CD14-positive monocyte (primary cell): Measurements from ENCODE around the gene TMPRSS2. TPM values are rescaled to one million over a fixed set of nuclear protein-coding genes. Genes with fewer than 3 reads are reported as not detected.

ENCODE experiments used
- DNase-seq, 3 donors: peaks; one replicate each; pipeline ENCODE4 v3.0.0-alpha.2; 2011 to 2022
- H2AFZ ChIP-seq: 2 replicates; pipeline ENCODE4 v1.6.0; 2012; ENCODE audit warnings: mild to moderate bottlenecking, low read depth, low read length, inconsistent platforms; ENCODE audit not compliant: insufficient read depth, poor library complexity, severe bottlenecking
- H3K27ac ChIP-seq, 2 donors: 1 replicate in 1 of 2; 2 replicates in 1 of 2; pipeline ENCODE4 v1.5.1; 2012 to 2013; ENCODE audit warnings: low read length in 2 of 2, control low read depth in 1 of 2, inconsistent platforms in 1 of 2, low read depth in 1 of 2, mild to moderate bottlenecking in 1 of 2
- H3K27me3 ChIP-seq, 2 donors: one replicate each; pipeline versions ENCODE4 v1.6.0 to v1.6.1; 2011 to 2013; ENCODE audit warnings: low read length in 2 of 2; ENCODE audit not compliant: control insufficient read depth in 2 of 2, insufficient read depth in 2 of 2
- H3K36me3 ChIP-seq, 2 donors: replicated peaks in 1 of 2; 1 replicate in 1 of 2; 2 replicates in 1 of 2; pipeline versions ENCODE4 v1.5.1 to v1.6.1; 2012 to 2013; ENCODE audit warnings: low read length in 2 of 2, control low read depth in 1 of 2, inconsistent platforms in 1 of 2, mild to moderate bottlenecking in 1 of 2; ENCODE audit not compliant: insufficient read depth in 2 of 2, control insufficient read depth in 1 of 2
- H3K4me1 ChIP-seq, 2 donors: 1 replicate in 1 of 2; 2 replicates in 1 of 2; pipeline versions ENCODE4 v1.5.1 to v1.6.1; 2012 to 2013; ENCODE audit warnings: low read length in 2 of 2, control low read depth in 1 of 2, inconsistent platforms in 1 of 2, mild to moderate bottlenecking in 1 of 2, moderate library complexity in 1 of 2; ENCODE audit not compliant: insufficient read depth in 2 of 2, control insufficient read depth in 1 of 2
- H3K4me2 ChIP-seq: replicated peaks from 2 replicates; pipeline ENCODE3; 2012; ENCODE audit warnings: low read length, moderate library complexity, mild to moderate bottlenecking; ENCODE audit not compliant: poor library complexity, severe bottlenecking; ENCODE audit errors: extremely low read depth
- H3K4me3 ChIP-seq, 3 experiments: fragments of 200-600 bp in 1 of 3; sonication (generic) in 1 of 3; replicated peaks in 1 of 3; 1 replicate in 2 of 3; 2 replicates in 1 of 3; pipeline ENCODE4 v1.5.1; 2011 to 2013; ENCODE audit warnings: low read length in 3 of 3, mild to moderate bottlenecking in 3 of 3, control low read depth in 2 of 3, low read depth in 2 of 3, inconsistent platforms in 1 of 3, moderate library complexity in 1 of 3
- H3K79me2 ChIP-seq: 2 replicates; pipeline ENCODE4 v1.6.0; 2012; ENCODE audit warnings: mild to moderate bottlenecking, control low read depth, inconsistent platforms, low read length, moderate library complexity; ENCODE audit not compliant: insufficient read depth
- H3K9ac ChIP-seq: 2 replicates; pipeline ENCODE4 v1.6.0; 2017; ENCODE audit warnings: low read length, mild to moderate bottlenecking; ENCODE audit not compliant: insufficient read depth, poor library complexity, severe bottlenecking
- H3K9me3 ChIP-seq, 2 donors: replicated peaks in 1 of 2; 1 replicate in 1 of 2; 2 replicates in 1 of 2; pipeline versions ENCODE4 v1.5.1 to v1.6.1; 2012 to 2013; ENCODE audit warnings: low read length in 2 of 2, control low read depth in 1 of 2; ENCODE audit not compliant: control insufficient read depth in 1 of 2, insufficient read depth in 1 of 2
- H4K20me1 ChIP-seq: 2 replicates; pipeline ENCODE4 v1.6.0; 2012; ENCODE audit warnings: mild to moderate bottlenecking, low read length, control low read depth, moderate library complexity; ENCODE audit not compliant: insufficient read depth
- H3K27ac Mint-ChIP-seq, 7 donors: one replicate each; pipeline ENCODE4 v1.8.0; 2020; ENCODE audit warnings: mild to moderate bottlenecking in 7 of 7, mixed read lengths in 7 of 7, moderate library complexity in 6 of 7, inconsistent platforms in 2 of 7
- H3K27me3 Mint-ChIP-seq, 3 donors: one replicate each; pipeline ENCODE4 v1.8.0; 2021 to 2022; ENCODE audit warnings: low read depth in 3 of 3, mild to moderate bottlenecking in 3 of 3, mixed read lengths in 3 of 3, moderate library complexity in 3 of 3, inconsistent platforms in 1 of 3
- H3K36me3 Mint-ChIP-seq, 2 donors: one replicate each; pipeline ENCODE4 v1.8.0; 2020; ENCODE audit warnings: mixed read lengths in 2 of 2, inconsistent platforms in 1 of 2, mild to moderate bottlenecking in 1 of 2
- H3K4me1 Mint-ChIP-seq: one replicate; pipeline ENCODE4 v1.8.0; 2020; ENCODE audit warnings: mild to moderate bottlenecking, mixed read lengths
- H3K4me3 Mint-ChIP-seq, 2 donors: one replicate each; pipeline ENCODE4 v1.8.0; 2020; ENCODE audit warnings: mild to moderate bottlenecking in 2 of 2, mixed read lengths in 2 of 2, moderate library complexity in 1 of 2
- H3K9me3 Mint-ChIP-seq, 7 donors: one replicate each; pipeline ENCODE4 v1.8.0; 2020 to 2022; ENCODE audit warnings: mixed read lengths in 7 of 7, mild to moderate bottlenecking in 6 of 7, moderate library complexity in 6 of 7, inconsistent platforms in 2 of 7
- WGBS: methylation state at CpG from one replicate; pipeline ENCODE4 v1.1.5; 2013; ENCODE audit warnings: missing lambda C conversion rate; ENCODE audit not compliant: insufficient coverage; 5-methylcytosine and 5-hydroxymethylcytosine counted together
- intact Hi-C, 2 donors: fragments of 100-400 bp; cut with micrococcal nuclease; formaldehyde crosslinking; loops; one replicate each; pipeline versions ENCODE4 v1.15.0 to v1.15.1; 2023
- polyA plus RNA-seq, 3 donors: library from polyadenylated mRNA; depleted of rRNA in 1 of 3; unstranded in 2 of 3; stranded (reverse) in 1 of 3; fragments of 300-500 nt in 2 of 3; fragments of >200 nt in 1 of 3; fragmentation: Illumina TruSeq in 2 of 3; gene quantifications; 1 replicate in 2 of 3; 2 replicates in 1 of 3; pipeline ENCODE4 v1.2.3, GENCODE V29; 2012 to 2021
- TF ChIP-seq, protein P1 (sequence below): fragments of 200-600 bp; IDR thresholded peaks from one replicate; pipeline ENCODE4 v1.8.0; 2022; ENCODE audit warnings: antibody characterized with exemption, mild to moderate bottlenecking

The TMPRSS2 gene
- polyA plus RNA-seq, 3 donors: not detected

DNA sequence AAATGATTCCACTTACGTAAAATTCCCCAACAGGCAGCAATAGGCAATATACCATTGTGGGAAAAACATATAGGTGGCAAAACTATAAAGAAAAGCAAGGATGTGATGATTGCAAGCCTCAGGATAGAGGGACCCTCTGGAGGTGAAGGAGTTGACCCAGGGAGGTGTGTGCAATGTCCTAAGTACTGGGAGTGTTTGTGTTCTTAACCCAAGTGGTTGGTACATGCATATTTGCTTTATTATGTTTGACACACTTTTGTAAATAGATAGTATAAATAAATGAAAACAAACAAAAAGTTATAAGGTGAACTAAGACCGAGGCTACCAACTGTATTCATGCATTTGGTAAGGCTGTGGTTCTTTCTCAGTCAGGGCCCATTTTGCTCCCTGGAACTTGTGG, 74.4 kb downstream of the TMPRSS2 start:
- H3K4me3 Mint-ChIP-seq: no peak overlapping the region
- TF ChIP-seq, protein P1, sequence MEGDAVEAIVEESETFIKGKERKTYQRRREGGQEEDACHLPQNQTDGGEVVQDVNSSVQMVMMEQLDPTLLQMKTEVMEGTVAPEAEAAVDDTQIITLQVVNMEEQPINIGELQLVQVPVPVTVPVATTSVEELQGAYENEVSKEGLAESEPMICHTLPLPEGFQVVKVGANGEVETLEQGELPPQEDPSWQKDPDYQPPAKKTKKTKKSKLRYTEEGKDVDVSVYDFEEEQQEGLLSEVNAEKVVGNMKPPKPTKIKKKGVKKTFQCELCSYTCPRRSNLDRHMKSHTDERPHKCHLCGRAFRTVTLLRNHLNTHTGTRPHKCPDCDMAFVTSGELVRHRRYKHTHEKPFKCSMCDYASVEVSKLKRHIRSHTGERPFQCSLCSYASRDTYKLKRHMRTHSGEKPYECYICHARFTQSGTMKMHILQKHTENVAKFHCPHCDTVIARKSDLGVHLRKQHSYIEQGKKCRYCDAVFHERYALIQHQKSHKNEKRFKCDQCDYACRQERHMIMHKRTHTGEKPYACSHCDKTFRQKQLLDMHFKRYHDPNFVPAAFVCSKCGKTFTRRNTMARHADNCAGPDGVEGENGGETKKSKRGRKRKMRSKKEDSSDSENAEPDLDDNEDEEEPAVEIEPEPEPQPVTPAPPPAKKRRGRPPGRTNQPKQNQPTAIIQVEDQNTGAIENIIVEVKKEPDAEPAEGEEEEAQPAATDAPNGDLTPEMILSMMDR: no peak
- Histone ChIP-seq H3K4me1 (no peaks in the 10 kb centered on the region), H3K79me2 (no peaks in the 10 kb centered on the region), H3K27ac (no peak overlapping the region), H3K4me2 (no peak overlapping the region), H3K27me3 (no peaks in the 10 kb centered on the region), H3K36me3 (peaks cover 90 to 98% of the 10 kb centered on the region in 2 donors), H3K9ac (no peak overlapping the region), H2AFZ (no peak overlapping the region), H3K9me3 (peaks cover 4 to 13% of the 10 kb centered on the region in 2 donors), H4K20me1 (peaks cover 7% of the 10 kb centered on the region), H3K4me3 (no peak overlapping the region)
- H3K27ac Mint-ChIP-seq: no peak overlapping the region
- peaks cover 8% of the 10 kb centered on the region for H3K4me1 Mint-ChIP-seq
- peaks cover 7 to 25% (median 14%) of the 10 kb centered on the region in 7 donors for H3K9me3 Mint-ChIP-seq
- H3K36me3 Mint-ChIP-seq: peaks cover 90 to 97% of the 10 kb centered on the region in 2 donors
- 100% methylated on average over 1 of the region's 2 CpGs for WGBS
- no peak for DNase-seq
- intact Hi-C loops: loop anchor here in 1 of 2 donors (5.0 kb wide), 1 partner anchor 41 kb away; no protein-coding TSS in a partner anchor
- no peaks in the 10 kb centered on the region for H3K27me3 Mint-ChIP-seq

DNA sequence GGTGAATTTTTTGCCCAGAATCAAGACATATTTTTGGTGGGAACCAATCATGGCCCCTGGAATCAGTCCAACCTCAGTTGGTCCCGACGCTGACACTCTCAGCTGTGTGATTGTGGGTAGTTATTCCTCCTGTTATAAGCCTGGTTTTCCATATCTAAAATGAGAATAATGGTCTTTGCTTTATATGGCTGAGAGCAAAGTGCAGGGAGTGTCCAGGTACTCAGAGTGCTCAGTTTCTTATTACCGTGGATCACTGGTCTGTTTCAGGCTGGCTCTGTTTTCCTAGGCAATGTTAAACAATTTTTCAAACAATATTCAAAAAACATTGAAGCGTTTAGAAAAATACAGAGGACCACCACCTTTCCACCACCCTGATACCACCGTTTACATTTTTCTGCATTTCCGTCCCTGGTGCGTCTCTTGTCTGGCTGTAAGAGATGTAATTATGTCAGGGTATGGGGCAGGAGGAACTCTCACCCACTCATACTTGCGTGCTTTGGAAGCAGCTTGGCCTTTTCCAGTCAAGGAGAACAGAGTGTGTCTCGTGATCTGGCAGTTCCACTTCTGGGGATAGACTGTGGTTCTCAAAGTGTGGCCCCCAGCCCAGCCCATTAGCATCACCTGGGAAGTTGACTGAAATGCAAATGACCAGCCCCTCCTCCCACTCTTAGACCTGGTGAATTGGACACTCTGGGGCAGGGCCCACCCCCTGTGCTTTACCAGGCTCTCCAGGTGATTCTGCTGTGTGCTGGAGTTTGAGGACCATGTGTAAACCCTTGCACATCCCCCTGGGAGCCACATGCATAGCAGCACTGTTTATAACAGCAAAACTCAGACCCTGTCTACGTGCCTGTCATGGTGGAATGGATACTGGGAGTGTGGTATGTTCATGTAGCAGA, 75.1 kb downstream of the TMPRSS2 start:
- intact Hi-C loops: loop anchor here in 1 of 2 donors (5.0 kb wide), 1 partner anchor 41 kb away; no protein-coding TSS in a partner anchor
- WGBS: 67% methylated on average over 2 of the region's 10 CpGs

More for the DNA sequence above, 75.1 kb downstream of the TMPRSS2 start:
- Histone ChIP-seq H3K36me3 (peaks cover 89 to 98% of the 10 kb centered on the region in 2 donors), H2AFZ (no peak overlapping the region), H3K4me2 (no peak overlapping the region), H3K9me3 (peaks cover 4 to 13% of the 10 kb centered on the region in 2 donors), H3K9ac (no peak overlapping the region), H3K4me1 (no peaks in the 10 kb centered on the region), H4K20me1 (peaks cover 4% of the 10 kb centered on the region), H3K4me3 (no peak overlapping the region), H3K79me2 (no peaks in the 10 kb centered on the region), H3K27me3 (no peaks in the 10 kb centered on the region), H3K27ac (no peak overlapping the region)
- Mint-ChIP-seq H3K9me3 (peaks cover 7 to 25% (median 14%) of the 10 kb centered on the region in 7 donors), H3K4me3 (no peak overlapping the region), H3K36me3 (peaks cover 90 to 97% of the 10 kb centered on the region in 2 donors), H3K27me3 (peaks cover 0 to 5% (median under 1%) of the 10 kb centered on the region in 3 donors), H3K27ac (peak overlapping the region in 2 of 7 donors; percentile 31 to 54), H3K4me1 (peaks cover 14% of the 10 kb centered on the region)
- TF ChIP-seq, protein P1: no peak
- no peak for DNase-seq
